A549 (cell line): Measurements from ENCODE around the gene NEK8.

ENCODE experiments used
- CHD2 ChIP-seq: fragments of 150-350 bp; IDR thresholded peaks from 2 replicates; pipeline ENCODE4 v1.6.1; 2014; ENCODE audit warnings: low read length; ENCODE audit not compliant: partially characterized antibody
- SMC3 ChIP-seq: fragments of >200 bp; sonication (Bioruptor Twin); formaldehyde crosslinking; IDR thresholded peaks from 3 replicates; pipeline ENCODE4 v1.6.1; 2018; ENCODE audit warnings: inconsistent platforms
- ZFP36 ChIP-seq: fragments of 450-650 bp; IDR thresholded peaks from 2 replicates; pipeline ENCODE4 v1.6.1; 2014; ENCODE audit warnings: borderline replicate concordance; ENCODE audit not compliant: partially characterized antibody
- TF ChIP-seq, protein P1 (sequence below): fragments of >200 bp; sonication (Bioruptor Twin); formaldehyde crosslinking; IDR thresholded peaks from 3 replicates; pipeline ENCODE4 v1.5.1; 2016

DNA sequence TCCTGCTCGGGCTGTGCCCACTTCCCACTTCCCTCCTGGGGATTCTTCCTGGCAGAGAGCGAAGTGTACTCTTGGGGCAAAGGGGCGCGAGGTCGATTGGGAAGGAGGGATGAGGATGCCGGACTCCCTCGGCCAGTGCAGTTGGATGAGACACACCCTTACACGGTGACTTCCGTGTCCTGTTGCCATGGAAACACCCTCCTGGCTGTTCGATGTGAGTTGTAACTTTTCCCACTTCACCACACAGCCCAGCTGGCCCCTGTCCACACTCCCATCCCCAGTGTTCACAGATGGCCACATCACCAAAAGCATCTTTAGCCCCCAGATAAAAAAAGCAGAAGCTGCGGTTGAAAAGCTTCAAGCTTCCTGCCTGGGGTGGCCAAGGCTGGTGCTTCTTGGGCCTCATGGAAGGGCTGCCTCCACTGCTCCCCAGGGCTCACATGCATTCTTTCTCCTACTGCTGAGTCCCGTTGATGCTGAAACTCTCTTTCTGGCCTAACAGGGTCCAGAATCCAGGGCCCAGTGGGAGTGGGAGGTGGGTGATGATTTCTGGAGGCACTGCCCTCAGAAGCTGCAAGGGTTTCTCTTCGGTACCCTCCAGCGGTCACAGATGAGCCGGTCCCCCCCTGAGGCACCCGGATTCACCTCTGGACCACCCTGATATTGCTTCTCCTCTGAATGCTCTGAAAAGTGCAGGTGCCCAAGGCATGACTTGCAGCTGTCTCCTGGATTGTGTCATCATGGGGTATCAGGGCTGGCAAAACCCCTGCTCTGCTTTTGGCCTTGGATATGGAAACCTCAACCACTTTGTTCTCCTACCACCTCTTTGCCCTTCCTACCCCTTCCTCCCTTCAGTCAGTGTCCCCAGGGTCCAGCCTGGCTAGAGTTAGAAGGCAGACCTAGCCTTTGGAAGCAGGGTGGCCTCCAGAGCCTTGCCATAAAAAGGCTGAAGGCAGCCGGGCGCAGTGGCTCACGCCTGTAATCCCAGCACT lies 13.1 kb downstream of the NEK8 start:
- no peak for TF ChIP-seq CHD2
- TF ChIP-seq, protein P1, sequence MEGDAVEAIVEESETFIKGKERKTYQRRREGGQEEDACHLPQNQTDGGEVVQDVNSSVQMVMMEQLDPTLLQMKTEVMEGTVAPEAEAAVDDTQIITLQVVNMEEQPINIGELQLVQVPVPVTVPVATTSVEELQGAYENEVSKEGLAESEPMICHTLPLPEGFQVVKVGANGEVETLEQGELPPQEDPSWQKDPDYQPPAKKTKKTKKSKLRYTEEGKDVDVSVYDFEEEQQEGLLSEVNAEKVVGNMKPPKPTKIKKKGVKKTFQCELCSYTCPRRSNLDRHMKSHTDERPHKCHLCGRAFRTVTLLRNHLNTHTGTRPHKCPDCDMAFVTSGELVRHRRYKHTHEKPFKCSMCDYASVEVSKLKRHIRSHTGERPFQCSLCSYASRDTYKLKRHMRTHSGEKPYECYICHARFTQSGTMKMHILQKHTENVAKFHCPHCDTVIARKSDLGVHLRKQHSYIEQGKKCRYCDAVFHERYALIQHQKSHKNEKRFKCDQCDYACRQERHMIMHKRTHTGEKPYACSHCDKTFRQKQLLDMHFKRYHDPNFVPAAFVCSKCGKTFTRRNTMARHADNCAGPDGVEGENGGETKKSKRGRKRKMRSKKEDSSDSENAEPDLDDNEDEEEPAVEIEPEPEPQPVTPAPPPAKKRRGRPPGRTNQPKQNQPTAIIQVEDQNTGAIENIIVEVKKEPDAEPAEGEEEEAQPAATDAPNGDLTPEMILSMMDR: no peak
- no peak for TF ChIP-seq SMC3
- no peak for TF ChIP-seq ZFP36
